GM12891 (cell line): ENCODE results near the gene ZNF407.

Experiments
- POLR2A ChIP-seq: IDR thresholded peaks from 2 replicates; pipeline ENCODE4 v1.6.1; 2011; ENCODE audit warnings: low read depth, low read length, control low read depth
- POLR2AphosphoS5 ChIP-seq: IDR thresholded peaks from 2 replicates; pipeline ENCODE4 v1.6.1; 2011; ENCODE audit warnings: low read depth, low read length, control low read depth

- TF ChIP-seq POLR2A (no peak), POLR2AphosphoS5 (no peak)
These were observed 471.2 kb downstream of the ZNF407 start for GRCh38 chr18:75068682-75069435.
